ENCODE results near the gene CTSD. TPM values are rescaled to one million over a fixed set of nuclear protein-coding genes. Genes with fewer than 3 reads are reported as not detected.
"Not testable (repeated sequence)": the region's sequence is repeated elsewhere in the genome, so short reads cannot be mapped to it uniquely, and the experiment has no call there.

Gene CTSD
- 1,385 TPM for total RNA-seq

DNA sequence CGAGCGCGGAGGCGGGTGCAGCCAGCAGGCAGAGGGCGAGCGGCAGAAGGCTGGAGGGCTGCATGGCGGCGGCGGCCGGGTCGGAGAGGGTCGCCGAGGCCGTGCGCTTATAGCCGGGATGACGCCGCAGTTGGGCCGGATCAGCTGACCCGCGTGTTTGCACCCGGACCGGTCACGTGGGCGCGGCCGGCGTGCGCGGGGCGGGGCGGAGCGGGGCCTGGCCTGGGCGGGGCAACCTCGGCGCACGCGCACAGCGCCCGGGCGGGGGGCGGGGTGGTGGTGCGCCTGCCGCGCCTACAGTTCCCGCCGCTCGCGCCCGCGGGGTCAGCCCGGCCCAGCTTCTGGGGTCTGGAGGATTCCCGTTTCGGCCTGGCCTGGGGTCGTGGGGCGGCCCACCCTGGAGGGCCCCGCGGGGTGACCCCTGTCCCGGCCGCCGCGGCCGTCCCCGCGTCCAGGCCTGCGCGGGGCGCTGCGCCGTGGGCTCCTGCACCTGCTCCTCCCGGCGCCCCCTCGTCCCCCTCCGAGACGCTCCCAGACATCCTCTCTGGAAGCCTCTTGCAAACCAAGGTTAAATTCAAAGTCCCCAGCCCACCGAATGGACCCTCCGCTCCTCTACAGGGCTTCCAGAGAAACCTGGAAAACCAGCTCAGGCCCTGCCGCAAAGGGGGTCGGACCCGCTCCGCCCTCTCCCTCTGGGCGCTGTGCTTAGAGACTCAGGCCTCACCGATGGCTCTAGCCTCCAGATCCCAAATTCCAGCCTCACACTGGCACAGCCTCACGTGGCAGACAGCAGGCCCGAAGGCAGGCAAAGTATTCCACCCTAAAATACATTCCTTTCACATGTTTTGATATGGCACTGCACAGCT, at the start of gene CTSD:
TSS of gene CTSD (minus strand) at position 132 of the 866 bp plus-strand sequence. CDS start at position 64, 68 bp downstream.
- peak; percentile 92 for DNase-seq (ENCODE audit: low spot score)

DNA sequence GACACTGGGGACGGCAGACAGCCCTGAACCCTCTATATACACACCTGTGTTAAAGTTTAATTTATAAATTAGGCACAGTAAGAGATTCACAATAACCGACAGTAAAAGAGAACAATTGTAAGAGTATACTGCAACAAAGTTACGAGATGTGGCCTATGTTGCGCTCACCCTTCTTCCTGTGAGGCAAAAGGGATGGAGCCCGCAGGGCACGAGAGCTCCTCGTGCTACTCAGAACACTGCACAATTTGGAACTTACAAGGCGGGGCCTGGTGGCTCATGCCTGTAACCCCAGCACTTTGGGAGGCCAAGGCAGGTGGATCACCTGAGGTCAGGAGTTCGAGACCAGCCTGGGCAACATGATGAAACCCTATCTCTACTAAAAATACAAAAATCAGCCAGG, 49.6 kb upstream of the CTSD start:
- not testable (repeated sequence) for DNase-seq (ENCODE audit: low spot score)

DNA sequence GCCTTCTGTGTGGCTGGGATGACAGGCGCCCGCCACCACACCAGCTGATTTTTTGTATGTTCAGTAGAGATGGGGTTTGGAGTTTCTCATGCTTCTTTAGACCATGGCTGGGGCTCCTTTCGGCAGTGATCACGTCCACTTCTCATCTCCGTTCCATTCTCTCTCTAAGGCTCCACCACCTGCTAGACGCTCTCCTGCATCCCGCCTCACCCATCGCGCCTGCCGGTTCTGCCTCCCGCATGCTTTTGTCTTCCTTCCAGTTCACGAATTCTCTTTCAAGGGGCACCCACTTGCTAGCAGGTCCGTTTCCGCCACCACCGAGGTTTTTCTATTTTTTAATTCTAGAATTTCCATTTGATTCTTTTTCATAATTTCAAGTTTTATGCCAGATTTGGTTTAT, 49.1 kb upstream of the CTSD start:
- no peak for DNase-seq (ENCODE audit: low spot score)

DNA sequence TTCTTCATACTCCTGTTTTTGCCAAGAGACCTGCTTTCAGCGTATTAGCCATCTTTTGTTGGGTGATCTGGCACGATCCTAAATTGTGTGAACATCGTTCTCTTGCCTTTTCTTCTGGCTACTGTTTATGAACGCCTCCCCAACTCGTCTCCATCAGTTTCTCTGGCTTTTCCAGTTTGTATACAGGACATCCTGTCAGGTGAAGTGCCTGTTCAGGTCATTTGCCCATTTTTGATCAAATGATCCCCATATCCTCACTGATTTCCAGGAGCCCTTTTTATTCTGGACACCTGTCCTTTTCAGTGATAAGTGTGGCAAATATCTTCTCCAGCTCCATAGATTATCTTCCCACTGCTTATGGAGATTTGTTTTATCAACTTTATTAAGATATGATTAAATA, 48.5 kb upstream of the CTSD start:
- no peak for DNase-seq (ENCODE audit: low spot score)

DNA sequence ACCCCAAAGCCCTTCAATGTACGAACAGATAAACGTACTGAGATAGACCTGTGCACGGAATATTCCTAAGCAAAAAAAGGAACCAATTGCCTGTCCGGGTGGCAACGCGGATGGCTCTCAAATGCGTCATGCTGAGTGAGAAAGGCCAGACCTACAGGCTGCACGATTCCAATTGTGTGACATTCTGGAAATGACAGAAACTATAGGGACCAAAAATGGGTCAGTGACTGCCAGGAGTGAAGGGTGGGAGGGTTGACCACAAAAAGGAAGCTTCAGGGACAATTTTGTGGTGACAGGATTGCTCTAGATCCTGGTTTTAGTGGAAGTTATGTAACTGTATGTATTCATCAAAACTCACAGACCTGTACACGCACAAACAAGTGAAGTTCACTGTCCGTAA, 47.0 kb upstream of the CTSD start:
- DNase-seq (ENCODE audit: low spot score): no peak

DNA sequence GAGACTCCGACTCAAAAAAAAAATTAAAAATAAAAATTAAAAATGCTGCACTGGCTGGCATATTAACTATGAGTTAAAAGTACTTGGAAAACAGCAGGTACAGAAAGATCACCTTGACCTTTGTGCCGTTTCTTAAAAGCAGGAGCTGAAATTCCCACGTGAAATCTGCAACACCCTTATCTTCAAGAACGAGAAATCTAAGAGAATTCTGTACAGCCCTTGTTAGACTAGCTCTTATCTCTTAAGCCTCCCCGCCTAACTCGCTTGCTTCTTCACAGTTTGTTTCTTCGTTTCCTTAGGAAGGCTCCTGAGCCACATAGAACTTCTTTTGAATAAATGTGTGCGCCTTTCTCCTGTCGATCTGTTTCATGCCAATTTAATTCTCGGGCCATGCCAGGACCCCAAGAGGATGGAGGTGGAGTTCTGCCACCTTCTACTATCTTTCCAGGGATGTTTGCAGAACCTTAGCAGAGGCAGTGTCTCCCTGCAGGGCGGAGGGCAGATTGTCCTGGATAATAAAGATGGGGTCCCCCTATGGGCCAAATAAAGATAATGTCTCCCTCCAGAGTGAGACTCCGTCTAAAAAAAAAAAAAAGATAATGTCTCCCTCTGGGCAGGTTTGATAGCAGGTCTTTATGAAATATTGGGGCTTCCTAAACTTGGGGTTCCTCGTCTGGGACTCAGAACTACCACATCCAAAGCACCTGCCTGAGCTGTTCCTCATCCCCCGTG, 43.7 kb upstream of the CTSD start:
- no peak for DNase-seq (ENCODE audit: low spot score)

DNA sequence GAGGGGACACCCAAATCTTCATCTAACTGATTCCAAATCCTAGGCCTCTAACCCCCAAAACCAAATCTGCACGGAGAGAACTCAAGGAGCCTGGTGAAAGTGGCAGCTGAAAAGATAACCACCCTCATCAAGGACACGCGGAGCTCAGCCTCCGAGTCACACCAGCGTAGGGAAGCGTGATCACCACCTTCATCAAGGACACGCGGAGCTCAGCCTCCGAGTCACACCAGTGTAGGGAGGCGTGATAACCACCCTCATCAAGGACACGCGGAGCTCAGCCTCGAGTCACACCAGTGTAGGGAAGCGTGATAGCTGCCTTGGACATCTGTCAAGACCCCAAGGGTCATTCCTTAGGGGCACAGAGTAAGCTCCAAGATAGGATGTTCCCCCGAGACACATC, 41.8 kb upstream of the CTSD start:
- DNase-seq (ENCODE audit: low spot score): no peak

DNA sequence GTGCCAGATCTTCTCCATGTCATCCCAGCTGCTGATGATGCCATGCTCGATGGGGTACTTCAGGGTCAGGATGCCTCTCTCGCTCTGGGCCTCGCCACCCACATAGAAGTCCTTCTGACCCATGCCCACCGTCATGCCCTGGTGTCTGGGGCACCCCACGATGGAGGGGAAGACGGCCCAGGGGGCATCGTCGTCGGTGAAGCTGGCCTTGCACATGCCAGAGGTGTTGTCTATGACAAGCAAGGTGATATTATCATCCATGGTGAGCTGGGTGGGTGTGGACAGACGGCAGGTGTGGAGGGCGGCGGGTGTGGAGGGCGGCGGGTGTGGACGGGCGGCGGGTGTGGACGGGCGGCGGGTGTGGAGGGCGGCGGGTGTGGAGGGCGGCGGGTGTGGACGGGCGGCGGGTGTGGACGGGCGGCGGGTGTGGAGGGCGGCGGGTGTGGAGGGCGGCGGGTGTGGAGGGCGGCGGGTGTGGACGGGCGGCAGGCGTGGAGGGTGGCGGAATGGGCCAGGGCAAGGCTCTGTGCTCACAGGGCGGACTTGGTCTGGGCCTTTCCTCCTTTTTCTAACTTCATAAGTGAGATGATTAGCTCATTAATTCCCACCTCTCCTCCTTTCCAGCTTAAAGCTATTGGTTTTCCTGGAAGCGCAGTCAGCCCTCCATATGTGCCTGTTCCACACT, 40.2 kb upstream of the CTSD start:
- not testable (repeated sequence) for DNase-seq (ENCODE audit: low spot score)

DNA sequence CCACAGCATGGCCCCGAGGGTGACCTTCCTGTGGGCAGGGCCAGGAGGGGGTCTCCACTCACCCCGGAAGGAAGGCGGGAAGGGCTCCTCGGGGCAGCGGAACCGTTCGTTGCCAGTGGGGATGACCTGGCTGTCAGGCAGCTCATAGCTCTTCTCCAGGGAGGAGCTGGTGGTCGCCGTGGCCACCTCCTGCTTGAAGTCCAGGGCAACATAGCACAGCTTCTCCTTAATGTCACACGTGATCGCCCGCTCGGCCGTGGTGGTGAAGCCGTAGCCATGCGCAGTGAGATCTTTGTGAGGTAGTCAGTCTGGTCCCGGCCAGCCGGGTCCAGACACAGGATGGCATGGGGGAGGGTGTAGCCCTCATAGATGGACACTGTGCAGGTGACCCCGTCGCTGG, 39.5 kb upstream of the CTSD start:
- no peak for DNase-seq (ENCODE audit: low spot score)

DNA sequence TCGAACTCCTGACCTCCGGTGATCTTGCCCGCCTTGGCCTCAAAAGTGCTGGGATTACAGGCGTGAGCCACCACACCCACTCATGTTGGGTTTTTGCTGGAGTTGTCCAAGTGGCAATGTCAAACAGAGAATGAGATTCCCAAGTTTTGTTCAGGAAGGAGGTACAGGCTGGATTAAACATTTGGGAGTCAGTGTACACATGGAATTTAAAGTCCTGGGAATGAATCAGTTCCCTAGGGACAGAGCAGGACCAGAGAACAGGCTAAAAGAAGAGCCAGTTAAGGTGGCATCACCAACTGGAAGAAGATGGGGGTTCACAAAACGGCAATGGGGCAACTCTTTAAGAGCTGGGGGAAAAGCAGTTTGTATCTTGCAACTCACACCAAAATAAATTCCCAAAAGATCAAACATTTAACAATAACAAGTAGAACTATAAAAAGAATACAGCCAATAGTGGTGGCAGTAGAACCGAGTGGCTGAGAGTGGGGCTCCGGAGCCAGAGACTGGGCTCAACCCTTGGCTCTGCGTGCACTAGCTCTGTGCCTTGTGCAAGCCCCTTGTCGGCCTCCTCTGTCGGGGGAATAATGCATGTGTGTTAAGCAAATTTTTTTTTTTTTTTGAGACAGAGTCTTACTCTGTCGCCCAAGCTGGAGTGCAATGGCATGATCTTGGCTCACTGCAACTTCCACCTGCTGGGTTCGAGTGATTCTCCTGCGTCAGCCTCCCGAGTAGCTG, 33.8 kb upstream of the CTSD start:
- no peak for DNase-seq (ENCODE audit: low spot score)

DNA sequence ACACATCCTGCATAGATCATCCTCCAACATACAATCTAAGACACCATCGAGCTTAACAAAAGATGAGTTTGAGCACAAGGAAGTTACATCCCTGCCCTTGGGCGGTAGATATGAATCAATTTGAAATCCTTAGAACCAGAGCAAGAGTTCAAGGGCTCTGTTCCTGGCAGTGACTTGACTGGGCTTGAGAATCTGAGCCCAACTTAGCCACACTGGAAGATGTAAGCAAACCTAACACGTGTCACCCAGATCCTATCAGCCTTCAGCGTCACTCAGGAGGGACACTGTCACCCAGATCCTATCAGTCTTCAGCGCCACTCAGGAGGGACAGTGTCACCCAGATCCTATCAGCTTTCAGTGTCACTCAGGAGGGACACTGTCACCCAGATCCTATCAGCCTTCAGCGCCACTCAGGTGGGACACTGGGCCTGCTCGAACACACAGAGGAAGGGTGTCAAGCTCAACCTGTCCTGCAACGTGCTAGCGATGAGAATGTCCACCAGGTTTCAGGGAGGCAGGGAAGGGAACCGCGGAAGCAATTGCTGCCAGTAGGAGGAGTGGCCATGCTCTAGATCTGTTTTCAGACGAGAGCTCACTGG, 32.8 kb upstream of the CTSD start:
- peak; percentile 78 for DNase-seq (ENCODE audit: low spot score)

DNA sequence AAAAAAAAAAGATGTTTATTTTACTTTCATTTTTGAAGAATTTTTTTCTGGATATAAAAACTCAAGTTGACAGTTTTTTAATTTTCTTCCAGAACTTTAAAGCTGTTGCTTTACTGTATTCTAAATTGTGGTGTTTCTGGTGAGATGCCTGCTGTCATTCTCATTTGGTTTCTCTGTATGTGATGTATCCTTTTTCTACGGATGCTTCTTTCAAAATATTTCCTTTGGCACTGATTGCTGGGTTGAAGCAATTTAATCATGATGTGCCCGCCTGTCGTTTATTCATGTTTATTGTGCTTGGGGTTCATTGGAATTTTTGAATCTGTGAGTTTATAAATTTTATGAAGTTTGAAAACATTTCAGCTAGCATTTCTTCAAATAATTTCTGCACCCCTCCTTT, 29.4 kb upstream of the CTSD start:
- no peak for DNase-seq (ENCODE audit: low spot score)

DNA sequence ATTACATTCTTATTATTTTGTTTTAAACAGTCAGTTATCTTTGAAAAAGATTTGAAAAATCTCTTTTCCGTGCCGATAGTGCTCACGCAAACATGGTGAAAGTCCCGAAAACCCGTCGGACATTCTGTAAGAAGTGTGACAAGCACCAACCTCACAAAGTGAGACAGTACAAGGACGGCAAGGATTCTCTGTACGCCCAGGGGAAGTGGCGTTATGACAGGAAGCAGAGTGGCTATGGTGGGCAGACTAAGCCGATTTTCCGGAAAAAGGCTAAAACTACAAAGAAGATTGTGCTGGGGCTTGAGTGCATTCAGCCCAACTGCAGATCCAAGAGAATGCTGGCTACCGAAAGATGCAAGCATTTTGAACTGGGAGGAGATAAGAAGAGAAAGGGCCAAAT, 28.7 kb upstream of the CTSD start:
- DNase-seq (ENCODE audit: low spot score): no peak

DNA sequence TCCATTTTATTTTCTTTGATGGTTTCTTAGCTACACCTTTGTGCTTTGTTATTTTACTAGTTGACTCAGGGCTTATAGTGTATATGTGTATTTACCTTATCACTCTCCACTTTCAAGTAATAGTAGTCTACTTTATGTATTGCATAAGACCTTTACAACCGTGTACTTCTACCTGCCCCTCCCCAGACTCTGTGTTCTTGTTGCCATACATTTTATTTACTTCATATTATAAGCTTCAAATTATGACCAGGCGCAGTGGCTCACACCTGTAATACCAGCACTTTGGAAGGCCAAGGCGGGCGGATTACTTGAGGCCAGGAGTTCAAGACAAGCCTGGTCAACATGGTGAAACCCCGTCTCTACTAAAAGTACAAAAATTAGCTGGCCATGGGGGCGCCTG, 28.2 kb upstream of the CTSD start:
- no peak for DNase-seq (ENCODE audit: low spot score)

DNA sequence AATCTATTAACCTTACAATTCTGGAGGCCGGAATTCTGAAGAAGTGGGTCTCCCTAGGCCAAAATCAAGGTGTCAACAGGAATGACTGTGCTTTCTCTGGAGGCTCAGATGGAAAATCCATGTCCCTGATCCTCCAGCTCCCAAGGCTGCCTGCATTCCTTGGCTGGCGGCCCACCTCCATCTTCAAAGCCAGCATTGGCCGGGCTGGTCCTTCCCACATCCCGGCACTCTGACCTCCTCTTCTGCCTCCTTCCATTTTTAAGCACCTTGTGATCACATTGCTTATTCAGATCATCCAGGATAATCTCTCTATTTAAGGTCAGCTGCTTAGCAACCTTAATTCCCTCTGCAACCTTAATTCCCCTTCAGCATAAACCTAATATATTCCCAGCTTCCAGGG, 22.7 kb upstream of the CTSD start:
- no peak for DNase-seq (ENCODE audit: low spot score)

DNA sequence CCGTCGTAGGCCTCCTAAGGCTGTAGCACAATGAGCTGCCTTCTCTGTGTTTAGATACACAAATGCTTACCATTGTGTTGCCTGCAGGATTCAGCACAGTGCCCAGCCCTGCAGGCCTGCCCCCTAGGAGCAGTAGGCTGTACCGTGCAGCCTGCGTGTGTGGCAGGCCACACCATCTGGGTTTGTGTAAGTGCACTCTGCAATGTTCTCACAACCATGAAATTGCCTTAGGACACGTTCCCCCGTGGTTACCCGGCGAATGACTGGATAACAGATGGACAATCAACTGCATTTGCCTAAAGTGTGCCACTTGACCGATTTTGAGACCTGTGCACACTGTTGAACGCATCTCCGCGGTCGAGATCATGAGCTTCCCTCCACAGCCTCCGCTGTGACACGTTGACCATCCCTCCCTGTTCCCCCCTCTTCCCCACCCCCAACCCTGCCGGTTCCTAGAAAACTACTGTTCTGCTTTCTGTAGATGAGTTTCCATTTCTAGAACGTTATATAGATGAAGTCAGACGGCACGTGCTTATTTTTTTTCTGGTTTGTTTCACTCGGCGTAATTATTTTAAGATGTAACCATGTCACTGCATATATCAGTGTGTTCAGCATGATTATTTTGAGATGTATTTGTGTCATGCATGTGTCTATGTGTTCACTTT, 22.2 kb upstream of the CTSD start:
- no peak for DNase-seq (ENCODE audit: low spot score)

DNA sequence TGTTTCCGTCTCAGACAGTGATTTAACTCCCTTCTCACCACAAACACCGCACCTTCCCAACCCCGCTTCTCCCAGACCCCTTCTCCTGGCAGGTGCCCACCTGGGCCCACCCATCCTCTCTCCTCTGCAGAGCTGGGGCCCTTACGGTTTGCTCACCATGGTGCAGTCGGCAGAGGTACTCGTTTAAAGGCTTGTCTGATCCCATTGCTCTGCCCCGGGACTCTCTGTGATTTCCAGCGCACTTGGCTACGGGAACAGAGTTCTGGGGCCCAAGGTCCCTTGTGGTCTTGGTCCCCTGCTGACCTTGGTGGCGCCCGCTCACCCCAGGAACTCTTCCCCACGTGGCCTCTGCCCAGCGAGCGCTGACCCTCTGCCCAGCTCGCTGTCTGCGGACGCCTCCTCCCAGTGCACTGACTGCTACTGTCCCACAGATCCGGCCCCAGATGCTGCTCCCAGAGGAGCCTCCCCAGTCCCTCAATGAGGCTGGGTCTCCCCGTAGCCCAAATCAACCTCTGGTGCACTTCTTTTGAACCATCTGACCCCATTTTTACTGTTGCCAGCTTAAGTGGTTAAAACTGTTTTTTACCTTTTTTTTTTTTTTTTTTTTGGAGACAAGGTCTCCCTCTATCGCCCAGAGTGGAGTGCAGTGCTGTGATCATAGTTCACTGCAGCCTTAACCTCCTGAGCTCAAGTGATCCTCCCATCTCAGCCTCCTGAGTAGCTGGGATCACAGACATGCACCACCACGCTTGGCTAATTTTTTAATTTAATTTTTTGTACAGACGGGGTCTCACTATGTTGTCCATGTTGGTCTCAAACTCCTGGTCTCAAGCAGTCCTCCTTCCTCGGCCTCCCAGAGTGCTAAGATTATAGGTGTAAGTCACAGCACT, 21.3 kb upstream of the CTSD start:
- DNase-seq (ENCODE audit: low spot score): no peak

DNA sequence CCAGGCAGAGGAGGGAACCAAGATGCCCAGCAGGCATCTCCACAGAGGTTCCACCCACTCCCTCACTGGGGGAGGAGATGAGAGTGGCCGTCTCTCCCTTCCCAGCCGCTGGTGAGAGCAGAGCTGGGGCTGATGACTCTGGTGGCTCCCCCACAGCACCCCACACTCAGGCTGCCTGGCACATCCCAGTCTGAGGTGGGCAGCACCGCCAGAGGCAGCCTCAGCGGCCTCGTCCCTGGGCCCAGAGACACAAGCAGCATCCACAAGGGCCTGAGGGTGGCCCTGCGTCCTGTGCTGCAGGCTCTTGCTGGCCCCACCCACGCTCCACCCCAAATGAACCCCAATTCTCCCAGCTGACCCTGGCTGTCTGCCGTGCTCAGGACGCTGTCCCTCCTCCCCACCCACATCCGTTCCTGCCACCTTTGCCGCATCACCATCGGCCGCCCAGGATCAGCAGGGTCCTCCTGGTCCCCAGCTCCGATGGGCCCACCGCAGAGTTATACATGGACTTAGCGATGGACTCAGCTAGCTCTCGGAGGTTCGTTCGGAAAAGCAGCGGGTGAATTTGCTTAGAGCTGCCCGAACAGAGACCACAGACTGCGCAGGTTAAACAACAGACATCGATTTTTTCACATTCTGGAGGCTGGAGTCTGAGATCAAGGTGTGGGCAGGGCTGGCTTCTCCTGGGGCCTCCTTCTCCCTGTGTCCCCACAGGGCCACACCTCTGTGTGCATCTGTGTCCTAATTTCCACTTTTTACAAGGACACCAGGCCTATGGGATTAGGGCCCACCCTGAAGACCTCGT, 20.2 kb upstream of the CTSD start:
- no peak for DNase-seq (ENCODE audit: low spot score)

Data from ureter (tissue), 1 donor.